Muscle of leg (tissue), 11 donors: ENCODE results near the gene ZNF367. TPM values are rescaled to one million over a fixed set of nuclear protein-coding genes. Genes with fewer than 3 reads are reported as not detected.
A peak's percentile ranks its signal among the peaks of the same experiment; 100 is the strongest.
"Not testable (repeated sequence)": the region's sequence is repeated elsewhere in the genome, so short reads cannot be mapped to it uniquely, and the experiment has no call there.

Experiments used
- DNase-seq: peaks from one replicate; pipeline ENCODE4 v3.0.0; 2013
- H3K27ac ChIP-seq: one replicate; pipeline ENCODE4 v1.5.1; 2013; ENCODE audit warnings: mild to moderate bottlenecking, low read length, control low read depth
- H3K27me3 ChIP-seq: one replicate; pipeline ENCODE4 v1.6.1; 2013; ENCODE audit warnings: low read length; ENCODE audit not compliant: control insufficient read depth, insufficient read depth
- H3K36me3 ChIP-seq: one replicate; pipeline ENCODE4 v1.6.1; 2013; ENCODE audit warnings: low read length; ENCODE audit not compliant: control insufficient read depth, insufficient read depth
- H3K4me1 ChIP-seq: one replicate; pipeline ENCODE4 v1.6.1; 2013; ENCODE audit warnings: low read length; ENCODE audit not compliant: control insufficient read depth, insufficient read depth
- H3K4me3 ChIP-seq: one replicate; pipeline ENCODE4 v1.5.1; 2013; ENCODE audit warnings: low read length, control low read depth
- H3K9me3 ChIP-seq: replicated peaks from 2 replicates; pipeline ENCODE4 v1.6.1; 2013; ENCODE audit warnings: low read depth, low read length; ENCODE audit not compliant: control insufficient read depth
- WGBS: methylation state at CpG from one replicate; pipeline ENCODE4 v1.1.5; 2013; ENCODE audit warnings: missing lambda C conversion rate; ENCODE audit not compliant: insufficient coverage; 5-methylcytosine and 5-hydroxymethylcytosine counted together
- polyA plus RNA-seq, 8 donors: library from polyadenylated mRNA; unstranded; fragments of 120-200 nt; gene quantifications; one replicate each; pipeline versions ENCODE4 v1.2.1 to v1.2.3, GENCODE V29; 2013; ENCODE audit warnings: inconsistent platforms in 1 of 8, low replicate concordance in 1 of 8; ENCODE audit not compliant: insufficient read length in 8 of 8, insufficient read depth in 1 of 8
- total RNA-seq: library from RNA; stranded (reverse); fragments of 120-200 nt; gene quantifications from one replicate; pipeline ENCODE4 v1.2.4, GENCODE V29; 2013

Gene ZNF367
- total and polyA plus RNA-seq, 9 donors = 5.8 to 9.8 (median 7.5) TPM

DNA sequence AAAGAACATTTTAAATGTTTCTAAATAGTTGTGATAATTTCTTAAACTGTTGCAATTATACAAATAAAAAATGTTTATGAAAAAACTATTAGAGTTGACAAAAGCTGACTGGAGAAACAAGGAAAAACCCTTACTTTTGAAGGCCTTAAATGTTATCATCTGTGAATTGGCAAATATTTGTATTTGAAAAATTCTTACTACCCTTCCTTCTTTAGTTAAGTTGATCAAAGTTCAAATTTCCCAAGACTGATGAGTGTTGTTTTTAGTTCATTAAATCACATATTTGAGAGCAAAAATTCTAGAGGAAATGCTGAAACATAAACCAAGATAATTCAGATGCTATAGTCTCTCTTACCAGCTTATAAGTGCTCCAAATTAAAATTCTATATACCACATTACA lies 32.0 kb downstream of the ZNF367 start:
- DNase-seq = no peak
- no peak overlapping the region for H3K4me3 ChIP-seq

DNA sequence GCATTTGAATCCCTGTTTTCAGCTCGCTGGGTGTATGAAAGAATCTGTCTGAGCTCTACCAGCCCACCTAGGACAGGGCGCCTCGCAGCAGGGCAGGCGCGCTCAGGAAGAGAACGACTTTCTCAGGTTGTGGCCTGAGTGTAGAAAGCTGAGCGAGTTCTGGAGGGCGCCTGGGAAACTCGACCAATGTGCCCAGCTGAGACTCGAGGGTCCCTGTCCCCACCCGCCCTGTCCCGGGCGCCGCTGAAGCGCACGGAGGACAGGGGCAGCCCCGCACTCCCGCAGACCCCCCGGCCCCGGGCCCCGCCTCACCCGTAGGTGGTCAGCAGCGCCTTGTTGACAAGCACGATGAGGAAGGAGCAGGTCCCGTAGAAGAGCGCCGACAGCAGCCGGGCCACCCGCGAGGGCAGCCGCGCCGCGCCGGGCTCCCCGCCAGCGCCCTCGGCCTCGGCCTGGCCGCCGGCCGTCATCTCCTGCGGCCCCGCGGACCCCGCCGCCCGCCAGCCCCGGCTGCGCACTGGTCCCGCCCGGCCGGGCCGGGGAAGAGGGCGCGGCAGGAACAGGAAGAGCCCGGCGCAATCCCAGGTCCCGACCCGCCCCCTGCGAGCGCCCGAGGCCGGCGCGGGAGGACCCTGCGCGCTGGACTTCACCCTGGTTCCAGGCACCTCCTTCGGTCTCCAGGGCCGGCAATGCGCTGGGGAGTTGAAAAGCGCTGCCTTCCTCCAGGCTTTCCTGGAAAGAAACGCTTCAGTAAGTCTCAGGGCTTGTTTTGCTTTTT lies 34.8 kb downstream of the ZNF367 start, which contains the start of gene SLC35D2:
SLC35D2 (minus strand) TSS at position 547 of the 778 bp plus-strand sequence; CDS start at position 470, 77 bp downstream.
- H3K27ac ChIP-seq = peak within 1 kb of the TSS; percentile 80
- no peaks in the 10 kb centered on the region for H3K9me3 ChIP-seq
- DNase-seq = peak; percentile 76
- no peaks in the 10 kb centered on the region for H3K36me3 ChIP-seq
- H3K4me3 ChIP-seq = peak within 1 kb of the TSS; percentile 66
- under 1% methylated on average over 70 of the region's 73 CpGs for WGBS
- peaks cover 8% of the 10 kb centered on the region for H3K4me1 ChIP-seq
- H3K27me3 ChIP-seq = no peaks in the 10 kb centered on the region

More for the DNA sequence above, 32.0 kb downstream of the ZNF367 start:
- H3K36me3 ChIP-seq = peaks cover 2% of the 10 kb centered on the region
- no peaks in the 10 kb centered on the region for H3K9me3 ChIP-seq
- H3K4me1 ChIP-seq = peaks cover 10% of the 10 kb centered on the region
- no peak overlapping the region for H3K27ac ChIP-seq
- H3K27me3 ChIP-seq = no peaks in the 10 kb centered on the region

DNA sequence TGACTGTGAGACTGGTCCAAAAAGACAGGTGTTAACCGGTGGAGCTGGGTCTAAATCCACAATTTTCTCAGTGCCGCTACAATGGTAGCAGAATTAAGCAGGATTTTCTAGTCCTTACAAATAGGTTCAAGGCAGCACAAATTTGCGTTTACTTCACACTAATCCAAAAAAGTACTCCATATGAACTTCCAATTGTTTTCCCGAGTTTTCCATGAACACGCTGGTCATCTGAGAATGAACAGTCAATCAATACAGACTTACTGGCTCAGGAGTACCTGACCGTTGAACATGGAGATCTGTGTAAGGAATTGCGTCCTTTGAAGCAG lies 35.4 kb downstream of the ZNF367 start:
- Histone ChIP-seq H3K4me1 (peaks cover 8% of the 10 kb centered on the region), H3K9me3 (no peaks in the 10 kb centered on the region), H3K27me3 (no peaks in the 10 kb centered on the region), H3K27ac (peak overlapping the region; percentile 80), H3K36me3 (no peaks in the 10 kb centered on the region), H3K4me3 (peak overlapping the region; percentile 47)
- 58% methylated on average over 4 of the region's 7 CpGs for WGBS
- no peak for DNase-seq

DNA sequence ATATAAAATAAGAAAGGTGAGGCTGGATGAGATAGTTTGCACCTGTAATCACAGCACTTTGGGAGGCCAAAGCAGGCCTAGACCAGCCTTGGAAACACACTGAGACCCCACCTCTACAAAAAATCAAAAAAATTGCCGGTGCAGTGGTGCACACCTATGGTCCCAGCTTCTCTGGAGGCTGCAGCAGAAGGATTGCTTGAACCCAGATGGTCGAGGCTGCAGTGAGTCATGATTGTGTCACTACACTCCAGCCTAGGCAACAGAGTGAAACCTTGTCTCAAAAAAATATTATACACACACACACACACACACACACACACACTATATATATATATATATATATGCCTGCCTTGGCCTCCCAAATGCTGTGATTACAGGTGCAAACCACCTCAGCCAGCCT lies 36.0 kb downstream of the ZNF367 start:
- Histone ChIP-seq H3K4me3 (no peak overlapping the region), H3K36me3 (no peaks in the 10 kb centered on the region), H3K9me3 (no peaks in the 10 kb centered on the region), H3K4me1 (peaks cover 8% of the 10 kb centered on the region), H3K27ac (no peak overlapping the region), H3K27me3 (no peaks in the 10 kb centered on the region)
- DNase-seq = no peak
- 90% methylated on average over 2 of the region's 2 CpGs for WGBS

DNA sequence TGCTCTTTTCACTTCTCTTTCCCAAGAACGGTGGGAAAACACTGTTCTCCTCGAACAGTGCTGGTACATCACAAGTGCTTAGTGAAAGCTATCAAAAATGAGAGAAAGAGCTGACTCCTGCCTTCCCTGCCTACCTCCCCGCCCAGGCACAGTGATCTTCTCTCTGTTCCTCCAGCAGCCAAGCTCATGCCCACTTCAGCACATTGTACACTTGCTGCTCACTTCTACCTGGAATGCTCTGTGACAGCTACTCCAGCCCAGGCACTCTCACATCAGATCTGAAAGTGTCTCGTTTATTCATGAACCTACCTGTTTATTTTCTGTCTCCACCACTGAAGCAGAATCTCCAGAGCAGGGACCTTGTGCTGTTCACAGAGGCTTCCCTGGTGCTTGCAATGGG lies 36.5 kb downstream of the ZNF367 start:
- peaks cover 8% of the 10 kb centered on the region for H3K4me1 ChIP-seq

DNA sequence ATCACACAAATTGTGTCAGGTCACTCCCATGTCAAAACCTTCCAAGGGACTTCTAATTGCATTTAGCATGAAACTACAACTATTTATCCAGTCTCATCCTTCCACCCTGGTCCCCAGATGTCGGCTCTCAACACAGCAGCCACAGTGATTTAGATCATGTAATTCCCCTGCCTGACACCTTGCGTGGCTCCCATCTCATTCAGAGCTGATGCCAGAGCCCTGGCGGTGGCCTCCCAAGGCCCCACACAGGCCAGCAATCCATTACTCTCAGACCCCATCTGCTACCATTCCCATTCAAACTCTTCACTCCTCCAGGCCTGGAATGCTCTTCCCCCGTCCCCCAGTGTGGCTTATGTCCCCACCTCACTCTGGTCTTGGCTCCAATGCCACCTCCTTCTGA lies 37.0 kb downstream of the ZNF367 start:
- Histone ChIP-seq H3K36me3 (no peaks in the 10 kb centered on the region), H3K27ac (no peak overlapping the region), H3K4me1 (peaks cover 8% of the 10 kb centered on the region), H3K27me3 (no peaks in the 10 kb centered on the region), H3K9me3 (no peaks in the 10 kb centered on the region), H3K4me3 (no peak overlapping the region)
- WGBS = 84% methylated on average over 4 of the region's 4 CpGs
- no peak for DNase-seq

More for the DNA sequence above, 36.5 kb downstream of the ZNF367 start:
- 70% methylated on average over 2 of the region's 4 CpGs for WGBS
- Histone ChIP-seq H3K27me3 (no peaks in the 10 kb centered on the region), H3K4me3 (no peak overlapping the region), H3K36me3 (no peaks in the 10 kb centered on the region), H3K9me3 (no peaks in the 10 kb centered on the region), H3K27ac (no peak overlapping the region)
- no peak for DNase-seq

DNA sequence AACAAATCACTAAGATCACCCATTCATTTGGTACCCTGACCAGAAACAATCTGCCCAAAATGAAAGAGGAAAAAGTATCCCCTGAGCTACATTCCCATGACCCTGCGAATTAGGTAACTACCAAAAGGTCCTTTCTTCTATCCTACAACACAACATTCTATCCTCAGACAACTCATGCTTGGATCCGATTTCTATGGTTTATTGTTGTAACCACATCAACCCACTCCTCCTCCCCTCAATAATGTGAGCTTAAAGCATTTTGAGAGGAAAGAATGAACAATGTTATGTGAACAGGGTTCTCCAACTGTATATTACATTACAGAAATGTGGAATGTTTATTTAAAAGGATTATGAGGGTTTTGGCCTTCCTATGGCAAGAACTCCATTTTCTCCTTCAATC lies 38.7 kb downstream of the ZNF367 start:
- no peak overlapping the region for H3K27ac ChIP-seq
- H3K27me3 ChIP-seq = no peaks in the 10 kb centered on the region
- H3K9me3 ChIP-seq = no peaks in the 10 kb centered on the region
- no peak for DNase-seq
- H3K4me1 ChIP-seq = peaks cover 8% of the 10 kb centered on the region
- no peak overlapping the region for H3K4me3 ChIP-seq
- H3K36me3 ChIP-seq = no peaks in the 10 kb centered on the region
- WGBS = no CpG with 5 or more reads among the region's 2 CpGs

DNA sequence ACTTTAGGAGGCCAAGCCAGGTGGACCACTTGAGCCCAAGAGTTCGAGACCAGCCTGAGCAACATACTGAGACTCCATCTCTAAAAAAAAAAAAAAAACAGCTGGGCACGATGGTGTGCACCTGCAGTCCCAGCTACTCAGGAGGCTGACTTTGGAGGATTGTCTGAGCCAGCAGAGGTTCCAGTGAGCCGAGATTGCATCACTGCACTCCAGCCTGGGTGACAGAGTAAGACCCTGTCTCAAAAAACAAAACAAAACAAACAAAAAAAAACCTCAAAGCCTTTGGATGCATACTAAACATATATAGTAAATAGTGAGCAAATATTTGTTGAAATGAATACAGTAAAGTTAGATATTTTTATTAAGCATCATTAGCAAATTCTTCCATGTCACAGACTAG lies 40.0 kb downstream of the ZNF367 start:
- H3K9me3 ChIP-seq = no peaks in the 10 kb centered on the region
- no CpG with 5 or more reads among the region's 3 CpGs for WGBS
- no peaks in the 10 kb centered on the region for H3K36me3 ChIP-seq
- no peaks in the 10 kb centered on the region for H3K27me3 ChIP-seq
- no peak for DNase-seq
- no peak overlapping the region for H3K27ac ChIP-seq
- no peak overlapping the region for H3K4me3 ChIP-seq
- peaks cover 3% of the 10 kb centered on the region for H3K4me1 ChIP-seq

DNA sequence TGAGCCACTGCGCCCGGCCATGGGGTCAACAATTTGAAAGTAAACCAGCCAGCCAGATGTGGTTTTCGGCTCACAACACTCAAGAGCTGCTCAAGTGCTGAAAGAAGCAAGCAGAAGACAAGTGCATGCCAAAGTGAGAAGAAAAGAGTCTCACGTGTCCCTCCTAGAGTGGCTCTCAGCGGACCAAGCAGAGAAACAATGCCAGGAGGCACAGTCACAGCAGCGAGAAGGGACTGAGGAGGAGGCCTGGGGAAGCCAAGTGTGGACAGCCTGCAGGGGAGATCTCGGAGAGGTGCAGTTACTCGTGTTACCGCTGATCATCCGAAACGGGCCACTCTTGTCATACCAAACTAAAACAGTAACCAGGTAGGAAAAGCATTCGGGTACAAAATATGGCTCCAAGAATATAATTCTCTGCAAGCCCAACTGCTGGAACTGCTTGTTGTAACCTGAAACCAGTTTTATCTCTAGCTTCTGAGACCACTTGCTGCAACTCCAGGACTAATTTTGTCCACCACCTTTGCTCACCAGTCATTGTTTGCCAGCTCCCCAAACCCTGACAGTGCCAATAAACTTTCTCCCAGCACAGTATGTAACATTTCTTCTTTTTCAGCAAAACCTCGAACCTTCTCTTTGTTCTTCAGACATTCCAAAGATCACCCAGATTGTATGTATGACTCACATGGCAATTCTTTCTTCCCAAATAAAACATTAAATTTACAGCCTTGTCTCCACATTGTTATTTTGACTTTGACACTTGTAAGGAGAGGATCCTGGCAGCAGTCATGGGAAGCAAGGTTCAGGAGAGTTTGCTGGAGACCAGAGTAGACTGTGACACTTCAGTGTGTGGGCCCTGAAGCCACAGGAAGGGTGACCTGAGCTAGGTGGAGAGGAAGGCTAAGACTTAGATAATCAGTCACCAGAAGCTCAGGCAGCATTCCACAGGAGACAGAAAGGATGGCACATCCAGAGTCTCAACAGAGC lies 41.0 kb downstream of the ZNF367 start:
- Histone ChIP-seq H3K27ac (no peak overlapping the region), H3K27me3 (no peaks in the 10 kb centered on the region), H3K9me3 (no peaks in the 10 kb centered on the region), H3K4me1 (peaks cover 2% of the 10 kb centered on the region), H3K4me3 (no peak overlapping the region), H3K36me3 (no peaks in the 10 kb centered on the region)
- no peak for DNase-seq
- 68% methylated on average over 9 of the region's 13 CpGs for WGBS

DNA sequence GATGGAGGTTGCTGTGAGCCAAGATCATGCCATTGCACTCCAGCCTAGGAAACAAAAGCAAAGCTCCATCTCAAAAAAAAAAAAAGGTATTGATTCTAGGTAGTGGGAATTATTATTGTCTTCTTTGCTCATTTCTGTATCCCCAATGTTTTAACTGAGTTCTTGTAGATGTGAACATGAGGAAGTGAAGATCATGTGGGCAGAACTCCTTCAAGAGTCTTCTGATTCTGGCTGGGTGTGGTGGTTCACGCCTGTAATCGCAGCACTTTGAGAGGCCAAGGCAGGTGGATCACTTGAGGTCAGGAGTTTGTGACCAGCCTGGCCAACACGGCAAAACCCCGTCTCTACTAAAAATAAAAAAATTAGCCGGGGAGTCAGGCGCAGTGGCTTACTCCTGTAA lies 42.7 kb downstream of the ZNF367 start:
- not testable (repeated sequence) for DNase-seq, H3K4me3 ChIP-seq, H3K27me3 ChIP-seq, H3K36me3 ChIP-seq, H3K4me1 ChIP-seq, H3K9me3 ChIP-seq, H3K27ac ChIP-seq
- 94% methylated on average over 4 of the region's 6 CpGs for WGBS
